GM06990 (cell line): ENCODE results near the gene MGAT5.

Experiments used
- DNase-seq: peaks from one replicate; pipeline ENCODE4 v3.0.0-alpha.2; 2011; ENCODE audit not compliant: insufficient read length; ENCODE audit errors: extremely low read depth
- H3K27me3 ChIP-seq: replicated peaks from 2 replicates; pipeline ENCODE4 v1.6.0; 2011; ENCODE audit warnings: low read length; ENCODE audit not compliant: control insufficient read depth, insufficient read depth
- H3K36me3 ChIP-seq: 2 replicates; pipeline ENCODE4 v1.5.1; 2011; ENCODE audit warnings: low read length; ENCODE audit not compliant: control insufficient read depth, insufficient read depth
- H3K4me3 ChIP-seq: replicated peaks from 2 replicates; pipeline ENCODE4 v1.5.1; 2011; ENCODE audit warnings: low read depth, mild to moderate bottlenecking, control low read depth, low read length
- CTCF ChIP-seq: IDR thresholded peaks from 2 replicates; pipeline ENCODE4 v1.5.1; 2011; ENCODE audit warnings: low read length, control low read depth, mild to moderate bottlenecking, inconsistent platforms; ENCODE audit not compliant: insufficient read depth, poor library complexity, severe bottlenecking

The MGAT5 gene

GRCh38 chr2:134416018-134416417, 162.1 kb downstream of the MGAT5 start:
- H3K36me3 ChIP-seq: peaks cover 5% of the 10 kb centered on the region; the same call in 1 of the 2 replicates
- no peak overlapping the region for H3K4me3 ChIP-seq
- H3K27me3 ChIP-seq: no peaks in the 10 kb centered on the region
- TF ChIP-seq CTCF: no peak
- DNase-seq: no peak

- H3K4me3 ChIP-seq: no peak overlapping the region
- peaks cover 5% of the 10 kb centered on the region; the same call in 1 of the 2 replicates for H3K36me3 ChIP-seq
- TF ChIP-seq CTCF: no peak
- H3K27me3 ChIP-seq: no peaks in the 10 kb centered on the region
- DNase-seq: no peak
Measured at GRCh38 chr2:134416637-134417036, 162.8 kb downstream of the MGAT5 start.

GRCh38 chr2:134417968-134418582, 164.2 kb downstream of the MGAT5 start:
- H3K36me3 ChIP-seq: peaks cover 4% of the 10 kb centered on the region
- no peak for DNase-seq
- no peak overlapping the region for H3K4me3 ChIP-seq
- TF ChIP-seq CTCF: no peak
- H3K27me3 ChIP-seq: no peaks in the 10 kb centered on the region

- Histone ChIP-seq H3K4me3 (no peak overlapping the region), H3K27me3 (no peaks in the 10 kb centered on the region), H3K36me3 (peaks cover 11% of the 10 kb centered on the region)
- TF ChIP-seq CTCF: no peak
- no peak for DNase-seq
Measured at GRCh38 chr2:134420259-134420658, 166.4 kb downstream of the MGAT5 start.

- peaks cover 13% of the 10 kb centered on the region for H3K36me3 ChIP-seq
- DNase-seq: no peak
- TF ChIP-seq CTCF: no peak
- no peaks in the 10 kb centered on the region for H3K27me3 ChIP-seq
- no peak overlapping the region for H3K4me3 ChIP-seq
Measured at GRCh38 chr2:134420920-134421319, 167.0 kb downstream of the MGAT5 start.

- no peak for TF ChIP-seq CTCF
- Histone ChIP-seq H3K27me3 (no peaks in the 10 kb centered on the region), H3K4me3 (no peak overlapping the region), H3K36me3 (peaks cover 13% of the 10 kb centered on the region)
- DNase-seq: no peak
Measured at GRCh38 chr2:134421556-134422328, 167.9 kb downstream of the MGAT5 start.
